DOHH2 (cell line): ENCODE measurements around the gene CD164L2.
A peak's percentile ranks its signal among the peaks of the same experiment; 100 is the strongest.

ENCODE experiments used
- H3F3A ChIP-seq: fragments of 200-600 bp; sonication (generic), shearing (Covaris generic); 2 replicates; pipeline ENCODE4 v1.6.0; 2016; ENCODE audit warnings: antibody characterized with exemption, mild to moderate bottlenecking; ENCODE audit not compliant: control insufficient read depth, insufficient read depth
- H3K27ac ChIP-seq: fragments of 200-600 bp; sonication (generic); 2 replicates; pipeline ENCODE4 v1.5.1; 2014; ENCODE audit warnings: low read depth, mild to moderate bottlenecking, low read length, moderate library complexity
- H3K27me3 ChIP-seq: fragments of 200-600 bp; sonication (generic); 2 replicates; pipeline ENCODE4 v1.6.1; 2014; ENCODE audit warnings: mild to moderate bottlenecking, low read length, mixed read lengths; ENCODE audit not compliant: control insufficient read depth
- H3K36me3 ChIP-seq: fragments of 200-600 bp; sonication (generic); 2 replicates; pipeline ENCODE4 v1.6.1; 2014; ENCODE audit warnings: mild to moderate bottlenecking, low read length, moderate library complexity, mixed read lengths; ENCODE audit not compliant: control insufficient read depth
- H3K4me1 ChIP-seq: fragments of 200-600 bp; sonication (generic); 2 replicates; pipeline ENCODE4 v1.6.1; 2014; ENCODE audit warnings: mild to moderate bottlenecking, low read length, mixed read lengths; ENCODE audit not compliant: control insufficient read depth
- H3K4me2 ChIP-seq: fragments of 200-600 bp; sonication (generic); 2 replicates; pipeline ENCODE4 v1.6.0; 2014; ENCODE audit warnings: mild to moderate bottlenecking, low read length, moderate library complexity
- H3K4me3 ChIP-seq: fragments of 200-600 bp; sonication (generic); 2 replicates; pipeline ENCODE4 v1.5.1; 2014; ENCODE audit warnings: mild to moderate bottlenecking, low read length, mixed read lengths
- H3K79me2 ChIP-seq: fragments of 200-600 bp; sonication (generic); 2 replicates; pipeline ENCODE4 v1.6.1; 2014; ENCODE audit warnings: mild to moderate bottlenecking, low read length, mixed read lengths; ENCODE audit not compliant: control insufficient read depth
- H3K9me2 ChIP-seq: fragments of 200-600 bp; sonication (generic); replicated peaks from 2 replicates; pipeline ENCODE4 v1.6.1; 2014; ENCODE audit warnings: mild to moderate bottlenecking, low read length, mixed read lengths; ENCODE audit not compliant: control insufficient read depth
- H3K9me3 ChIP-seq: fragments of 200-600 bp; sonication (generic); 2 replicates; pipeline ENCODE4 v1.6.1; 2014; ENCODE audit warnings: antibody characterized with exemption, low read length, mixed read lengths; ENCODE audit not compliant: control insufficient read depth, insufficient read depth
- H4K20me1 ChIP-seq: fragments of 200-600 bp; sonication (generic); 2 replicates; pipeline ENCODE4 v1.6.0; 2014; ENCODE audit warnings: low read depth, mild to moderate bottlenecking, antibody characterized with exemption, low read length, moderate library complexity; ENCODE audit not compliant: control insufficient read depth, insufficient read depth
- EZH2phosphoT487 ChIP-seq: fragments of 200-600 bp; sonication (generic); IDR thresholded peaks from 2 replicates; pipeline ENCODE4 v1.6.1; 2017; ENCODE audit warnings: borderline replicate concordance, mild to moderate bottlenecking, antibody characterized with exemption, low read length, moderate library complexity, mixed read lengths
- TF ChIP-seq, protein P1 (sequence below): fragments of 200-600 bp; sonication (generic); IDR thresholded peaks from one replicate; pipeline ENCODE4 v1.5.1; 2014; ENCODE audit warnings: antibody characterized with exemption, mild to moderate bottlenecking, low read depth, low read length; ENCODE audit not compliant: poor library complexity, severe bottlenecking

CD164L2 gene

DNA sequence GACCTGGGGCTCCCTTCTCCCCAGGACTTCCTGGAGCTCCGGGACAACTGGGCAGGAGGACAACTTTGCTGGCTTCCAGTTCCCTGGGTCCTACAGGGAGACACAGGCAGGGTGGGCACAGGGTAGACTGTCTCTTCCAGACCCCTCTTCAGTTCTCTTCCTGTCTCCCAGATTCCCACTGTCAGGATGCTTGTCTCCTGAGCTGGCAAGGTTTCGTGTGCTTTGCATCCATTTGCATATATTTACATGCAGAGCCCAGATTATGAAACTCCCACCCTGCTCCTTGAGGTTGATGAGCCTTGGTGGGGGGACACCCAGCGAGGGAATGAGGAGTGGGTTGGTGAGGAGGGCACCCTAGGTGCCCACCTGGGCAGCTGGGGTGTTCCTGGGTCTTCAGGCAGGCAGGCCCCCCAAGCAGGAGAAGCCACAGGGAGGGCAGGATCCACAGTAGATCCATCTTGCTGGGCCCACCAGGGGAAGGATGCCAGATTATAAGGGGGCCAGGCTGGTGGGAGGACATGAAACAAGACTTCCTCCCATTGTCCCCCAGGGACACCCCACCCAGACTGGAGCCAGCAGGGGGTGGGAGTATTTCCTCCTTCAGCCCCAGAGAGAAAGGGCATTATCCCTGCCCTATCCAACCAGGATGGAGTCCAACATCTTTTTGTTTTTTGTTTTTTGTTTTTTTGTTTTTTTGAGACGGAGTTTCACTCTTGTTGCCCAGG is 8.6 kb downstream of the CD164L2 start, which contains the start of gene FCN3:
Gene FCN3 (minus strand): TSS at position 463 of the 725 bp plus-strand sequence. CDS start 6 bp downstream, at position 457.
- no peaks in the 10 kb centered on the region for H3K79me2 ChIP-seq
- no peaks in the 10 kb centered on the region; the same call in 1 of the 2 replicates for H3F3A ChIP-seq
- H3K4me1 ChIP-seq = peaks cover 8% of the 10 kb centered on the region
- no peaks in the 10 kb centered on the region for H3K9me3 ChIP-seq
- no peak within 1 kb of the TSS for H3K27ac ChIP-seq
- H4K20me1 ChIP-seq = no peaks in the 10 kb centered on the region
- no peak within 1 kb of the TSS for H3K4me3 ChIP-seq
- no peak for TF ChIP-seq EZH2phosphoT487
- TF ChIP-seq, protein P1, sequence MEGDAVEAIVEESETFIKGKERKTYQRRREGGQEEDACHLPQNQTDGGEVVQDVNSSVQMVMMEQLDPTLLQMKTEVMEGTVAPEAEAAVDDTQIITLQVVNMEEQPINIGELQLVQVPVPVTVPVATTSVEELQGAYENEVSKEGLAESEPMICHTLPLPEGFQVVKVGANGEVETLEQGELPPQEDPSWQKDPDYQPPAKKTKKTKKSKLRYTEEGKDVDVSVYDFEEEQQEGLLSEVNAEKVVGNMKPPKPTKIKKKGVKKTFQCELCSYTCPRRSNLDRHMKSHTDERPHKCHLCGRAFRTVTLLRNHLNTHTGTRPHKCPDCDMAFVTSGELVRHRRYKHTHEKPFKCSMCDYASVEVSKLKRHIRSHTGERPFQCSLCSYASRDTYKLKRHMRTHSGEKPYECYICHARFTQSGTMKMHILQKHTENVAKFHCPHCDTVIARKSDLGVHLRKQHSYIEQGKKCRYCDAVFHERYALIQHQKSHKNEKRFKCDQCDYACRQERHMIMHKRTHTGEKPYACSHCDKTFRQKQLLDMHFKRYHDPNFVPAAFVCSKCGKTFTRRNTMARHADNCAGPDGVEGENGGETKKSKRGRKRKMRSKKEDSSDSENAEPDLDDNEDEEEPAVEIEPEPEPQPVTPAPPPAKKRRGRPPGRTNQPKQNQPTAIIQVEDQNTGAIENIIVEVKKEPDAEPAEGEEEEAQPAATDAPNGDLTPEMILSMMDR = no peak
- H3K36me3 ChIP-seq = no peaks in the 10 kb centered on the region
- no peaks in the 10 kb centered on the region; the same call in 1 of the 2 replicates for H3K27me3 ChIP-seq
- no peaks in the 10 kb centered on the region for H3K9me2 ChIP-seq
- H3K4me2 ChIP-seq = no peak within 1 kb of the TSS

DNA sequence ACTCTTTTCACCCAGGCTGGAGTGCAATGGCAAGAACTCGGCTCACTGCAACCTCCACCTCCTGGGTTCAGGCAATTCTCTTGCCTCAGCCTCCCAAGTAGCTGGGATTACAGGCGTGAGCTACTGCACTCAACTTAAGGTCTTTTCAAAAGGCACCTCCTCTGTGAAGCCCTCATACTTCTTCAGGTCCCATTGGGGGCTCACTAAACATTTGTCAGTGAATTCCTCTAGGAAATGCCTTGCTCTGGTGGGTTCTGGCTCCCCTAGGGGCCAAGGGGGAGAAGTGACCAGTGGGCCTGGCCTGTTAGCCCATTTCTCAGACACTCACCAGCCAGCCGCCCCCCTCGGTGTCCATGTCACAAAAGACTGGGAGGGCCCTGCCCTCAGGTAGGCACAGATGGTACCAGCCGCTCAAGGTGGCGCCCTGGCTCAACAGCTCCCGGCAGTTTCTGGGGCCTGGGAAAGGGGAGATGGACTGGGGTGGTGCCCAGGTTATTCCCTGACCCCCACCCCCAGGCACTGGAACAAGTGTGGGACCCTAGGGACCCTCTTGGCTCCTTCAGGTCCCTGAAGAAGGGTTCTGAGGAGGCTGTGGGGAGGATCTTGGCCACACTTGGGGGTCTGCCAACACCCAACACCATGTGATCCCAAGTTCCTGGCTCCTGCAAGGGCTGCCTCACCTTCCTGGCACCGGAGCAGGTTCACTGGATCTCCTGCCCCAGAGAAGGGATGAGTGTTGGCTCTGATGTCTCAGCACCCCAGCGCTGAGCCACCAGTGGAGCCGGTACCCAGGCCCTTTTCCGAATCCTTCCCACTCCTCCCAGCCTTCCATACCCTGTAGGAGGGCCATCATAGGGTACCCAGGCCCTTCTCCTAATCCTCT is 10.1 kb downstream of the CD164L2 start:
- TF ChIP-seq, protein P1 = peak; percentile 19
- TF ChIP-seq EZH2phosphoT487 = no peak
- H3K79me2 ChIP-seq = no peaks in the 10 kb centered on the region
- H3K9me2 ChIP-seq = no peaks in the 10 kb centered on the region
- H3F3A ChIP-seq = no peaks in the 10 kb centered on the region; the same call in 1 of the 2 replicates
- H4K20me1 ChIP-seq = no peaks in the 10 kb centered on the region
- no peak overlapping the region for H3K27ac ChIP-seq
- H3K27me3 ChIP-seq = no peaks in the 10 kb centered on the region
- H3K4me3 ChIP-seq = no peak overlapping the region
- H3K36me3 ChIP-seq = no peaks in the 10 kb centered on the region
- H3K4me1 ChIP-seq = peaks cover 13% of the 10 kb centered on the region
- H3K4me2 ChIP-seq = no peak overlapping the region
- no peaks in the 10 kb centered on the region for H3K9me3 ChIP-seq

DNA sequence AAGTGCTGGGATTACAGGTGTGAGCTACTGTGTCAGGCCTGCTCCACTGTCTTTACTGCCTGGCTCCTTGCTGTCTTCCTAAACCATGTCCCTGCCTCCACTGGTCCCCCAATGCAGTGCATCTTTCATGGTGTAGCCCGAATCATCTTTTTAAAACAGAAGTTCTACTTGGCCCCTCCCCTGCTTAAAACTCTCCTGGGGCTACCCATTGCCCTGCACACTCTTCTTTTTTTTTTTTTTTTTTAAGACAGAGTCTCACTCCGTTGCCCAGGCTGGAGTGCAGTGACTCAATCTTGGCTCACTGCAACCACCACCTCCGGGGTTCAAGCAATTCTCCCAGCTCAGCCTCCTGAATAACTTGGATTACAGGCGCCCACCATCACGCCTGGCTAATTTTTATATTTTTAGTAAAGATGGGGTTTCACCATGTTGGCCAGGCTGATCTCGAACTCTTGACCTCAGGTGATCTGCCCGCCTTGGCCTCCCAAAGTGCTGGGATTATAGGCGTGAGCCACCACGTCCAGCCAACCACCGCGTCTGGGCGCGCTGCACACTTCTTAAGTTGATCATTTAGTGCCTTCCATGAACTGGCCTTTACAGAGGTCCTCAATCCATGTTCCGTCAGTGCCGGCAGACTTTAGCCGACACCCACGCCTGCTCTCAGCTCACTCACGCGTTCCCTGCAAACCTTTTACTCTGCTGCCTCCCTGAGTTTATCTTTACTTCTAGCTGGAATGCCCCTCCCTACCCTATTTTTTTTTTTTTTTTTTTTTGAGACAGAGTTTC is 10.9 kb downstream of the CD164L2 start:
- Histone ChIP-seq H3K4me2 (no peak overlapping the region), H3K79me2 (no peaks in the 10 kb centered on the region), H3K27ac (no peak overlapping the region), H3K27me3 (peaks cover 5% of the 10 kb centered on the region), H3K4me3 (no peak overlapping the region), H3K36me3 (no peaks in the 10 kb centered on the region), H3K4me1 (peaks cover 14% of the 10 kb centered on the region), H3K9me3 (no peaks in the 10 kb centered on the region), H3F3A (peaks cover 3% of the 10 kb centered on the region; the same call in 1 of the 2 replicates), H3K9me2 (no peaks in the 10 kb centered on the region), H4K20me1 (no peaks in the 10 kb centered on the region)
- no peak for TF ChIP-seq EZH2phosphoT487
- TF ChIP-seq, protein P1 = no peak
